Right lobe of liver (tissue), 4 donors: ENCODE measurements around the gene DPP10.

Experiments
- CTCF ChIP-seq, 4 donors: fragments of 200-600 bp in 3 of 4; fragments of 450-650 bp in 1 of 4; IDR thresholded peaks; one replicate each; pipeline versions ENCODE4 v1.5.1 to v1.8.0; 2016 to 2022; ENCODE audit warnings: antibody characterized with exemption in 4 of 4, mild to moderate bottlenecking in 2 of 4
- POLR2A ChIP-seq: fragments of 450-650 bp; IDR thresholded peaks from one replicate; pipeline ENCODE4 v1.6.1; 2017; ENCODE audit warnings: antibody characterized with exemption, mild to moderate bottlenecking
- donor health status: DM: no; HTN: no; CAD: no.
- donor health status: DM: no; HTN: no; CAD: no.
- donor health status: DM: no; HTN: yes; CAD: no.

- TF ChIP-seq CTCF (IDR thresholded peaks at IDR 0.05) (no peak), POLR2A (no peak)
Observed at GRCh38 chr2:115122701-115123100, 680.3 kb downstream of the DPP10 start.
